Eye (tissue), 1 donor: Measurements from ENCODE around the gene ABHD8.

Experiments
- DNase-seq: peaks from one replicate; pipeline ENCODE4 v3.0.0-alpha.2; 2015

The ABHD8 gene

GRCh38 chr19:17303167-17303939 is at the start of gene ABHD8:
Gene ABHD8 (minus strand): TSS chr19:17303425. CDS start chr19:17301616, 1,809 bp downstream.
- DNase-seq, result peak; percentile 98

- no peak for DNase-seq
These were observed 49.5 kb upstream of the ABHD8 start for GRCh38 chr19:17352608-17353280.

- DNase-seq, result no peak
These were observed 48.7 kb upstream of the ABHD8 start for GRCh38 chr19:17351815-17352435.

- peak; percentile 57 for DNase-seq
These were observed 45.5 kb upstream of the ABHD8 start for GRCh38 chr19:17348700-17349099.

- DNase-seq, result no peak
These were observed 44.7 kb upstream of the ABHD8 start for GRCh38 chr19:17347877-17348276.

GRCh38 chr19:17347361-17347760 is 44.1 kb upstream of the ABHD8 start:
- no peak for DNase-seq

GRCh38 chr19:17346109-17346671 is 43.0 kb upstream of the ABHD8 start:
- DNase-seq, result peak; percentile 87

- DNase-seq, result no peak
These were observed 38.6 kb upstream of the ABHD8 start for GRCh38 chr19:17341845-17342244.

GRCh38 chr19:17341386-17341785 is 38.2 kb upstream of the ABHD8 start:
- no peak for DNase-seq

- DNase-seq, result no peak
These were observed 37.7 kb upstream of the ABHD8 start for GRCh38 chr19:17340871-17341357.

GRCh38 chr19:17340302-17340870 is 37.2 kb upstream of the ABHD8 start:
- DNase-seq, result no peak

GRCh38 chr19:17339088-17339741 is 36.0 kb upstream of the ABHD8 start:
- DNase-seq, result no peak

- no peak for DNase-seq
These were observed 35.3 kb upstream of the ABHD8 start for GRCh38 chr19:17338433-17339078.

- DNase-seq, result no peak
These were observed 34.6 kb upstream of the ABHD8 start for GRCh38 chr19:17337675-17338432.

- peak; percentile 99 for DNase-seq
These were observed 33.8 kb upstream of the ABHD8 start, which contains the start of gene GTPBP3 for GRCh38 chr19:17336872-17337674. Gene GTPBP3 (plus strand): TSS chr19:17337553. CDS start chr19:17337612, 59 bp downstream.

- DNase-seq, result no peak
These were observed 32.4 kb upstream of the ABHD8 start for GRCh38 chr19:17335575-17335974.

- DNase-seq, result peak; percentile 99
These were observed 31.5 kb upstream of the ABHD8 start, which contains the start of gene ANO8 for GRCh38 chr19:17334414-17335409. Gene ANO8 (minus strand): TSS chr19:17334855. CDS start chr19:17334670, 185 bp downstream.

GRCh38 chr19:17333611-17334413 is 30.6 kb upstream of the ABHD8 start:
- peak; percentile 75 for DNase-seq
